HG02970 (cell line): ENCODE data around the gene MRPL20.
"Not testable (repeated sequence)": the region's sequence is repeated elsewhere in the genome, so short reads cannot be mapped to it uniquely, and the experiment has no call there.

Source experiments
- ATAC-seq: cut with Tn5 transposase; IDR thresholded peaks from one replicate; pipeline ENCODE4 v1.9.1; 2021; ENCODE audit warnings: mild to moderate bottlenecking, moderate library complexity, moderate number of reproducible peaks; ENCODE audit not compliant: unreplicated experiment, low FRiP score

Gene MRPL20

GRCh38 chr1:1390675-1391074, 16.4 kb downstream of the MRPL20 start:
- no peak for ATAC-seq

GRCh38 chr1:1388078-1388472, 19.0 kb downstream of the MRPL20 start:
- no peak for ATAC-seq

DNA sequence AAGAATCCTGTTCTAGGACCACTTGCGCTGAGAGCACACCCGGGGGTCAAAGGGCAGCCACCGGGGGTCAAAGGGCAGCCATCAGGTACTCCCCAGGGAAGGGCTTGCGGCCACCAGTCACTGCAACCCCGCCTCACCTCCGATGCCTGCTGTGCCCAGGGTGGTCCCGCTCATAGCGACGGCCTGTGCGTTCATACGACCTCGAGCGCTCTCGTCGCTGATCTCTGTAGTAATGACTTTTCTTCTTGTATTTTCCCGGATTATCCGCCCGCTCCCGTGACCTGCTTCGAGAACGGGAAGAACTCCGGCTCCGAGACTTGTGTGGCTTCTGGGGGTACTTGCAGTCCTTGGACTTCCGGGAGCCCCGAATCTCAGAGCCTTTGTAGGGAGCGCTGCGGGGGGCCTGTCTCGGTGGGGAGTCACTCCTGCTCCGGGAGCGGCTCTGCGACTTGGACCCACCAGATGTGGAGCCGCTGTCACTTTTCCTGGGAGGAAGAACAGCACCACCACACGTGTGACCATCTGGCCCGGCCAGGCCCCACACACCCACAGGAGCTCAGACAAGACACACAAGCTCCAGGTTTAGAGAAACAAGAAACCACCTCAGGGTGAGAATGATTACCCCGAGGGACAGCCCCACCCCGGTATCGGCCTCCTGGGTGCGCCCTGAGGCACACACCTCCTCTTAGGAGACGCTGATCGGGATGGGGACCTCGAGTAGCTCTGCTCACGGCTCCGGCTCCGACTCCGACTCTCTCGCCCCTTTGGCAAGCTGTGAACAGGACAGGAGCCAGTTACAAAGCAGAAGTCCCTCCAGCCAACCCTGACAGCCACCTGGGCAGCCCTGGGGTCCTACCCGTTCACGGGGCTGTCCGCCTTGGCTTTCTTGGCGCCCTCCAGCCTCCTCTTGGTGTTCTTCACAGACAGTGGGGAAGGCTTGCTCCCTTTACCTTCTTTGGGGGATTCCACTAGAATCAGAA, 19.7 kb downstream of the MRPL20 start:
- no peak for ATAC-seq

DNA sequence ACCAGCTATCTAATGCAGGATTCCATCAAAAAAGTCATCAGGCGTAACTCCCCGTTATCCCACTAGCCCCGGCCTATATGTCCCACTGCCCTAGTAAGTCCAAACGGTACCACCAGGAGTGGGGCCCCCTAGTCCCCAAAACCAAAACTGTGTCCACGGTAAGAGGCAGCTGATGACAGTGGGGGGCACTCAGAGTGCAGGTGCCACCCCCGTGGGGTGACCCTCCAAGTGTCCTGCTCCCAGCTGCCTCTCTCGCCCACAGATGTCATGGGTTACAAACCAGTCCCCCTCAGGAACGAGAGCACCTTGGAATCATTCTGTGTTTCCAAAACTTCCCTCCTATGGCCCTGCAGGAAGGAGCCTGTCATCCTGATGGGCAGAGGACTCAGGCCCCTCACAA, 21.2 kb downstream of the MRPL20 start:
- ATAC-seq: no peak

DNA sequence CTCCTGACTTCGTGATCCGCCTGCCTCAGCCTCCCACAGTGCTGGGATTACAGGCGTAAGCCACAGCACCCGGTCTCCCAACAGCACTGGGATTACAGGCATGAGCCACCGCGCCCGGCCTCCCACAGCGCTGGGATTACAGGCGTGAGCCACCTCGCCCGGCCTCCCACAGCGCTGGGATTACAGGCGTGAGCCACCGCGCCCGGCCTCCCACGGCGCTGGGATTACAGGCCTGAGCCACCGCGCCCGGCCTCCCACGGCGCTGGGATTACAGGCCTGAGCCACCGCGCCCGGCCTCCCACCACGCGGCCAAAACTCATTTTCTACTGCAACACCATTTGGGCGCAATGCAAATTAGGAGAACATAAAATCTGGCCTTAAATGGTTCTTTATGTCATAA, 21.8 kb downstream of the MRPL20 start:
- ATAC-seq: not testable (repeated sequence)

DNA sequence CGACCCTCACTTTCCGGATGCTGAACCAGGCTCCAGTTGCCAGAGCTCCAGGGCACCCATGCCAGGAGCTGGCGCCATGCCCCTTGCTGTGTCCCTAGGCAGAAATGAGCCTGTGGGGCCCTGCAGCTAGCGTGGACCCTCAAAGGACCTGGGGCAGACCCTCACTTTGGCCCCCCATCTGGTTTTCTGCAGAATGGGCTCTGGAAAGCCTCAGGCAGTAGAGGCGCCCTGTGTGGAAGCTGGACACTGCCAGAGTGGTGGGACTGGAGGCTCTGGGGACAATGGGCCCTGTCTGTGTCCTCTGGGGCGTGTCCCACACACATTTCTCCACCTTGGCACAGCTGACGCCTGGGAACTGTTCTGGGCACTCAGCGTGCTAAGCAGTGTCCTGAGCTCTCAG, 25.8 kb downstream of the MRPL20 start:
- ATAC-seq: no peak

DNA sequence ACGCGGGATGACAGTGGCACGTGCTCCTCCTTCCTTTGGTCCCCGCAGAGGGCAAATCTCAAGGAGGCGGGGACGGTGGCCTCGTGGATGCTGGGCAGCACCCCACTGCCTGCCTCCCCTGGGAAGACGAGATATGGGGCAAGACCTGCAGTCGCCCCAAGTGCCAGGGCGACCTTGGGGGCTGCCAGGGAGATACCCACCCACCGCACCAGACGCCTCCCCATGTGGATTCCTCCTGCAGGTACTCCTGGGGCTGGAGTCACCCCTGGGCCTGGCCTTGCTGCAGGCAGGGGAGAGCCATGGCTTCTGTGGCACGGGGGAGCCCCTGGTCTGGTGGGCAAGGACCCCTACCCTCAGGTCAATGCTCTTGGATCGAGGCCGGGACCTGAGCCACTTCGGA, 26.2 kb downstream of the MRPL20 start:
- ATAC-seq: no peak

GRCh38 chr1:1377540-1378205, 29.4 kb downstream of the MRPL20 start:
- no peak for ATAC-seq

- ATAC-seq: no peak
Measured at GRCh38 chr1:1376551-1377226, 30.4 kb downstream of the MRPL20 start.

DNA sequence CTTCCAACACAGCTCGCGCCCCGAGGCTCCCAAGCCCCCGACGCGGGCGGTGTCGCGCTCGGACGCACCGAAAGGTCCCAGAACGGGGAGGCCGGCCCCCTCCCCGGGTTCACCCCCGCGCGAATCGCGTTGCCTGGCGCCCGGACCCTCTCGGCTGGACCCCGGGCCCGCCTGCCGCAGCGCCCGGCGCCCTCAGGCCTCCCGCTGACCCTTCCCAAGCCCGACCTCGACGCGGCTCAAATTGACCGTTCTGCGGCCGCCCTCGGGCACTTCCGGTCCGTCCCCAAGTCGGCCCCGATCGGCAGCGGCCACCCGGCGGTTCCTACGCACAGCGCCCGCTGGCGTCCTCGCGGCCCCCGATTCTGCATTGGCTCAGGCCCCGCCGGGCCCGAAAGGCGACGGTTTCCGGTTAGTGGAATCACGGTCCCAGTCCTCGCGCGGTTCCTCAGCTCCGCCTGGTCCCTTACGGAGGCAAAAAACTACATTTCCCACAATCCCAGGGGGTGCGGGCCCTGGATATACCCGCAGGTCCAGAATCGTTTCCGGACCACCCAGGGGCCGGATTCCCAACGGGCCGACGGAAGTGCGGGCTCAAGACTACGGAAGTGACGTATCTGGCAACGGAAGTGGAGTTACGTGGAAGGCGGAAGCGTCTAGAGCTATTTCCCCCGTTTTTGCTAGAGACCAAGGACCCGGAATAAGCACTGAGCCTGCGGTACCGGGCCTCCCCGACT, 32.0 kb downstream of the MRPL20 start, which contains the start of gene AURKAIP1:
Gene AURKAIP1 (minus strand): TSS at position 279 of the 734 bp plus-strand sequence. CDS start 451 bp downstream, outside the sequence.
- peak; percentile 89 for ATAC-seq

GRCh38 chr1:1374589-1374928, 32.5 kb downstream of the MRPL20 start:
- no peak for ATAC-seq

DNA sequence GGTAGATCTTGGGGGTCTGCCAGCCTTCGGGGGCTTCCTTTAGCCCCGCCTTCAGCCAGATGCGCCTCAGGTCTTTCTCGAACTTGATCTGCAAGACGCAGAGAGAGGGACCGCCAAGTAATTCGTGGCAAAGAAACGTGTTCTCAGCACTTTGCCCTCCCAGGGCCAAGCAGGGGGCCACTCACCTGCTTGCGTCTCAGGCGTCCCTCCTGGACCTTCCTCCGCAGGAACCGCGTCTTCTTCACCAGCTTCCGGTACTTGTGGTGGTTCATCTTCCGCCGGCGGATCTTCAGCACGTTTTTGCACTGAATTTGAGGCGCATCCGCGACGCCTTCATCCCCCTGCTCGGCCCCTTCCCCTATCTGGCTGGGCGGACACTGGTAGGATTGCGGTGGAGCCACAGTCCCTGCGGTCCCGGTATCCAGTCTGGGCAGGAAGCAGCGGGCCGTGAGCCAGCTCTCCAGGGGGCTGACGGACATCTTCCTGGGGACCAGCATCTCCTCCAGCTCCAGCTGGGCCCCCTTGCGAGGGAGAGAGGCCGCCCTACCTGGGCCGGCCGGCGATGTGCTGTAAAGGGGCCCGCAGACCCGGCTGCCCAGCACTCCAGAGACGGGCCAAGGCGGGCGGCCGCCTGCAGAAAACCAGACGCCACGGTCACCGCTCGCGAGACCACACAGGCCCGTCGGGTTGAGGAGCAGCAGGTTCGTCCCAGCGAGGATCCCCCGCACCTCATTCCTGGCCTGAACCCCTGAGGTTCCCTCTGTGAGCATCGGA, 33.1 kb downstream of the MRPL20 start:
- no peak for ATAC-seq

DNA sequence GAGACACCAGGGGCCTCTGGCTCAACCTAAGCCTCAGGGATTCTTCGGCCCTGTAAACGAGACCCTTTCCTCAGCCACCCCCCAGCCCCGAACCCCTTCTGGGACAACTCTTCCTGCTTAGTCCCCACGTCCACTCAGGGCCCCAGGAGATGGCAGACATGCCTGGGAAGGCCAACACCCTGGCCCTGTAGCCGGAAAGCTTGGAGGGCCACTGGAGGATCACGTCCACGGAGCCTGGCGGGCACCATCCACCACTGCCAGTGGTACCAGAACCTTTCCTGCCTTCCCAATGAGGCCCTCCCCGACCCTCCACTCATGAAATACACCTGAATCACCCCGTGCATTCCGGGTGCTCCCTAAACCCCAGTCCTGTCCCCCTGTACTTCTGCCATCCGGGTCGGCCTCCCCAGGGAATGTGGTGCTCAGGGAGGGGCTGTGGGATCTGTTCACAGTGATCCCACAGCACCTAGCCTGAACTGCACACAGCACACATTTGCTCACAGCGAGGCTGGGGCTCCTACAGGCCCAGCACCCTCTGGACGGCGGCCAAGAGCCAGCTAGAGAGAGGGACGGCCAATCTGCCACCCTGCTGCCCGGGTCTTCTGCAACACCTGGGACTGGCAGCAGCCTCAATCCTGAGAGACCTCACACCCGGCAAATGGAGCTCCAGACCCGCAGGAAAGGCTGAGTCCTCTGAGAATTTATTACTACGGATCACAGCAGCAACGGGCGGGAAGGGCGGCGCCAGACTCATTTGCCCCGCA, 33.9 kb downstream of the MRPL20 start:
- no peak for ATAC-seq

DNA sequence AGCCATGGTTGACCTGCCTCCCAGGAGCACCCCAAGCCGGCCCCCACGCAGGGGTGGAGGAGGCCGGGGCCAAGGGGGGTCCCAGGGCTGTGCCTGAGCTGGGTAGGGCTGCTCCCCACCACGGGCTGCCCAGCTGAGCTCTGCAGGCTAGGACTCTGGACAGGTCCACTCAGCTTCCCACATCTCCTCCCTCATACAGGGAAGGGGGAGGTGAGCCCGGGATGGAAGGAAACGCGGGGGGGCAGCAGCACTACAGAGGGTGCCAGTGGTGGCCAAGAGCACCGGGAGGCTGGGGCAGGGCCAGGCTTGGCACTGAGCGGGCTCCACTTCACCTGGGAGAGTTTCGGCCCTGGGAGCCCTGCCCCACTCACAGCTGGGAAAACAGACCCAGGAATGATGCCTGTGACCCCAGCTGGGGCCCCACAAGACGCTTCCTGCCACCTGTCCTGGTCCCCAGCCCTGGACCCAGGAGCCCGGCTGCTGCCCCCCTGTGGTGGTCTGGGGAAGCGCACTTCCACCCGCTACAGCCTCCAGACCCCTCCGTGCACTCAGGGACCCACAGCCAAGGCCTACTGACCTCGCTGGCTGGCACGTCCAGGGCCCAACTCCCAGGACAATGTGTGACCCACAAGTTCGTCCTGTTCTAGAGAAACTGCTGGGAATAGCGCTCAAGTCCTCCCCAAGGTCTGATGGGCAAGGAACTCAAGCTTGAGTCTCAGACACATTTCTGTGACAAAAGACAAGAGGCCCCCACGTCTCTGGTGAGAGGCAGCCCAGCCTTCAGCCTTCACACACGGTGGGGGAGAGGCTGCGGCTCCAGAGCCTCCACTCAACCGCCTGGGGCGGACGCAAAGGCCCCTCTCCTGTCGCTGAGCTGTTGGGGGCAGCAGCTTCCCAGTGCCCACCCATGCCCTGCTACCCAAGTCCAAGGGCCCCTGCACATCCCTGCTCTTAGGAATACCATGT, 35.1 kb downstream of the MRPL20 start:
- no peak for ATAC-seq

DNA sequence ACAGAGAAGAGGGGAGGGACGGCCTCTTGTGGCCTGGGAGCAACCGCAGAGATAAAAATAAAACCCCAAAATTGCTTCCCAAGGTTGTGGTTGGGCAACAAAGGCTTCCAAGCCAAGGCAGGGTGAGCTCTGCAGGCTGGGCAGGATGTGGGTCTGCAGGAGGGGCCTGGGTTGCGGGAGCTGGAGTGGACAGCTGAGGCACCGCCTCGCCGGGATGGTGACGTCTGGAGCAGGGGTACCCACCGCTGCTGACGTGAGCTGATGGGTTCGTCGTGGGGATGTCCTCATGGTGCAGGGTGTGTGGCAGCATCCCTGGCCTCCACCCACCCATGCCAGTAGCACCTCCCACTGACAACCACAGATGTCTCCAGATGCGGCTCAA, 35.7 kb downstream of the MRPL20 start:
- ATAC-seq: no peak

GRCh38 chr1:1370771-1371300, 36.3 kb downstream of the MRPL20 start:
- no peak for ATAC-seq

DNA sequence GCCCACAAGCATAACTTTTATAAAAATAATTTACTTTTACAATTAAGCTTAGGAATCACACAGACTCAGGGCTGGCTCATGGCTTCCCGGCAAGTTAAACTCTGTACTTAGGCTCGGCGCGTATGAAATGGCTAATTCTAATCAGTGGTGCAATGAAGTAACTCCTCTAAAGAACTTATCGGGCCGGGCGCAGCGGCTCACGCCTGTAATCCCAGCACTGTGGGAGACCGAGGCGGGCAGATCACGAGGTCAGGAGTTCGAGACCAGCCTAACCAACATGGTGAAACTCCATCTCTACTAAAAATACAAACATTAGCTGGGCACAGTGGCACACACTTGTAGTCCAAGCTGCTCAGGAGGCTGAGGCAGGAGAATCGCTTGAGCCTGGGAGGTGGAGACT, 37.0 kb downstream of the MRPL20 start:
- not testable (repeated sequence) for ATAC-seq

- no peak for ATAC-seq
Measured at GRCh38 chr1:1367315-1367714, 39.8 kb downstream of the MRPL20 start.
